Fibroblast of lung (primary cell): ENCODE measurements around the gene MITF. TPM values are rescaled to one million over a fixed set of nuclear protein-coding genes. Genes with fewer than 3 reads are reported as not detected.
A peak's percentile ranks its signal among the peaks of the same experiment; 100 is the strongest.

ENCODE experiments used
- DNase-seq, 2 donors: peaks; one replicate each; pipeline versions ENCODE4 v3.0.0 to v3.0.0-alpha.2; 2010; ENCODE audit warnings: low read depth in 2 of 2
- H2AFZ ChIP-seq: 2 replicates; pipeline ENCODE4 v1.5.1; 2012; ENCODE audit warnings: low read length, control low read depth, inconsistent platforms
- H3K27ac ChIP-seq: 2 replicates; pipeline ENCODE4 v1.5.1; 2011; ENCODE audit warnings: low read length, control low read depth; ENCODE audit not compliant: insufficient read depth
- H3K27me3 ChIP-seq: 2 replicates; pipeline ENCODE4 v1.5.1; 2011; ENCODE audit warnings: mild to moderate bottlenecking, low read length; ENCODE audit not compliant: control insufficient read depth, insufficient read depth
- H3K36me3 ChIP-seq: 2 replicates; pipeline ENCODE4 v1.5.1; 2011; ENCODE audit warnings: low read length; ENCODE audit not compliant: control insufficient read depth, insufficient read depth
- H3K4me1 ChIP-seq: 2 replicates; pipeline ENCODE4 v1.5.1; 2011; ENCODE audit warnings: low read length; ENCODE audit not compliant: control insufficient read depth, insufficient read depth; ENCODE audit errors: extremely low read depth
- H3K4me2 ChIP-seq: 2 replicates; pipeline ENCODE4 v1.5.1; 2011; ENCODE audit warnings: low read length, control low read depth; ENCODE audit not compliant: insufficient read depth; ENCODE audit errors: extremely low read depth
- H3K4me3 ChIP-seq, 4 experiments: fragments of 200-600 bp in 1 of 4; sonication (generic) in 1 of 4; replicated peaks in 1 of 4; 2 replicates each; pipeline ENCODE4 v1.5.1; 2011 to 2016; ENCODE audit warnings: low read length in 4 of 4, low read depth in 3 of 4, mild to moderate bottlenecking in 3 of 4, control low read depth in 2 of 4, inconsistent platforms in 1 of 4, mixed read lengths in 1 of 4; ENCODE audit not compliant: insufficient read depth in 1 of 4; ENCODE audit errors: control extremely low read depth in 1 of 4
- H3K79me2 ChIP-seq: 2 replicates; pipeline ENCODE4 v1.5.1; 2012; ENCODE audit warnings: mild to moderate bottlenecking, low read length, inconsistent platforms; ENCODE audit not compliant: control insufficient read depth, insufficient read depth
- H3K9ac ChIP-seq: 2 replicates; pipeline ENCODE4 v1.5.1; 2011; ENCODE audit warnings: mild to moderate bottlenecking, low read length, control low read depth; ENCODE audit not compliant: insufficient read depth
- H3K9me3 ChIP-seq: 2 replicates; pipeline ENCODE4 v1.5.1; 2012; ENCODE audit warnings: low read depth, low read length; ENCODE audit not compliant: control insufficient read depth, insufficient read depth
- H4K20me1 ChIP-seq: 2 replicates; pipeline ENCODE4 v1.5.1; 2011; ENCODE audit warnings: low read length; ENCODE audit not compliant: control insufficient read depth, insufficient read depth; ENCODE audit errors: extremely low read depth
- CTCF ChIP-seq, 2 donors: IDR thresholded peaks in 1 of 2; conservative IDR thresholded peaks in 1 of 2; 1 replicate in 1 of 2; 2 replicates in 1 of 2; pipeline ENCODE4 v1.5.1; 2011 to 2012; ENCODE audit warnings: low read length in 2 of 2, control low read depth in 1 of 2, inconsistent platforms in 1 of 2, low read depth in 1 of 2, mild to moderate bottlenecking in 1 of 2
- EZH2 ChIP-seq: IDR thresholded peaks from 2 replicates; pipeline ENCODE4 v1.5.1; 2012; ENCODE audit warnings: low read length, control low read depth, mild to moderate bottlenecking; ENCODE audit errors: missing control alignments
- polyA plus RNA-seq, 2 donors: library from polyadenylated mRNA; depleted of rRNA in 1 of 2; stranded (reverse) in 1 of 2; unstranded in 1 of 2; fragments of >200 nt; gene quantifications; 2 replicates each; pipeline ENCODE4 v1.2.1, GENCODE V29; 2011 to 2012; ENCODE audit warnings: missing spikeins in 1 of 2
- total RNA-seq: library from RNA; depleted of rRNA; stranded (reverse); fragments of >200 nt; gene quantifications from 2 replicates; pipeline ENCODE4 v1.2.1, GENCODE V29; 2014

MITF gene
- total and polyA plus RNA-seq, 2 donors (not counting 1 experiment from before 2014, with no cell fraction given) = 31.6 to 34.3 TPM

- Histone ChIP-seq H3K27ac (no peak overlapping the region), H2AFZ (no peak overlapping the region), H3K4me2 (no peak overlapping the region), H3K36me3 (no peaks in the 10 kb centered on the region), H4K20me1 (no peaks in the 10 kb centered on the region), H3K27me3 (no peaks in the 10 kb centered on the region), H3K4me1 (no peaks in the 10 kb centered on the region), H3K4me3 (no peak overlapping the region), H3K79me2 (no peaks in the 10 kb centered on the region), H3K9ac (no peak overlapping the region), H3K9me3 (no peaks in the 10 kb centered on the region)
- no peak for DNase-seq
- TF ChIP-seq EZH2 (no peak), CTCF (conservative IDR thresholded peaks at IDR 0.05 in 1 of 2, IDR thresholded peaks at IDR 0.05 in 1 of 2; ENCODE audit: low read depth in 1 of 2, low read length in 2 of 2) (no peak)
These were observed 255.7 kb downstream of the MITF start for GRCh38 chr3:69994919-69995318.

GRCh38 chr3:69997631-69998307 is 258.5 kb downstream of the MITF start:
- no peaks in the 10 kb centered on the region for H3K9me3 ChIP-seq
- no peaks in the 10 kb centered on the region for H3K79me2 ChIP-seq
- no peaks in the 10 kb centered on the region for H3K36me3 ChIP-seq
- H3K9ac ChIP-seq = no peak overlapping the region
- no peak overlapping the region for H3K4me2 ChIP-seq
- no peak overlapping the region for H3K4me3 ChIP-seq
- TF ChIP-seq CTCF (conservative IDR thresholded peaks at IDR 0.05 in 1 of 2, IDR thresholded peaks at IDR 0.05 in 1 of 2; ENCODE audit: low read depth in 1 of 2, low read length in 2 of 2) (no peak), EZH2 (no peak)
- H3K27me3 ChIP-seq = no peaks in the 10 kb centered on the region
- no peak overlapping the region for H3K27ac ChIP-seq
- H4K20me1 ChIP-seq = no peaks in the 10 kb centered on the region
- H2AFZ ChIP-seq = no peak overlapping the region
- no peaks in the 10 kb centered on the region for H3K4me1 ChIP-seq
- peak in 1 of 2 donors; percentile 75 for DNase-seq

GRCh38 chr3:69998759-69999139 is 259.5 kb downstream of the MITF start:
- Histone ChIP-seq H3K4me2 (peak overlapping the region; percentile 7), H3K27me3 (no peaks in the 10 kb centered on the region), H3K79me2 (no peaks in the 10 kb centered on the region), H3K4me1 (no peaks in the 10 kb centered on the region), H3K4me3 (peak overlapping the region in 3 of 4 experiments; percentile 14 to 28 (median 23)), H4K20me1 (no peaks in the 10 kb centered on the region), H3K9ac (no peak overlapping the region), H3K9me3 (no peaks in the 10 kb centered on the region), H2AFZ (peak overlapping the region; percentile 19), H3K27ac (no peak overlapping the region), H3K36me3 (no peaks in the 10 kb centered on the region)
- DNase-seq = no peak
- TF ChIP-seq EZH2 = no peak
- no peak for TF ChIP-seq CTCF (conservative IDR thresholded peaks at IDR 0.05 in 1 of 2, IDR thresholded peaks at IDR 0.05 in 1 of 2; ENCODE audit: low read depth in 1 of 2, low read length in 2 of 2)
